Heart left ventricle (tissue), 13 donors: ENCODE measurements around the gene CD2BP2.
"Not testable (repeated sequence)": the region's sequence is repeated elsewhere in the genome, so short reads cannot be mapped to it uniquely, and the experiment has no call there.

Source experiments
- CTCF ChIP-seq, 12 donors: fragments of 200-600 bp; sonication (generic) in 4 of 12; IDR thresholded peaks; one replicate each; pipeline versions ENCODE4 v1.5.0 to v1.8.0; 2018 to 2022; ENCODE audit warnings: antibody characterized with exemption in 12 of 12, mild to moderate bottlenecking in 5 of 12
- POLR2A ChIP-seq, 2 donors: fragments of 450-650 bp; IDR thresholded peaks; one replicate each; pipeline ENCODE4 v1.6.1; 2017; ENCODE audit warnings: antibody characterized with exemption in 2 of 2, mild to moderate bottlenecking in 2 of 2, moderate library complexity in 2 of 2
- donor health status: ischemic (EF 13 %, LVEDD 7.1; RV severe dilation, severe dysfunction).
- donor health status: DM: no; HTN: yes; CAD: no.
- donor health status: DM: no; HTN: no; CAD: no.
- donor health status: ischemic (EF 25% LVEDD 6.9; RV normal size, moderate dysfunction).
- donor health status: ischemic (EF 25% LVEDD 5.7; RV mildly dilated, moderate dysfunction).
- donor health status: ischemic (EF 35%, LVEDD 5.7; RV mildly dilated, moderate dysfunction).
- donor health status: nonischemic (EF 11% LVEDD 7.7; RV severe dilation, severe dysfunction).
- donor health status: DM: yes; HTN: yes; CAD: no.
- donor health status: PGD.
- donor health status: ischemic (EF 29% LVEDD 5.4; RV normal size, mild dysfunction).
- donor health status: nonischemic (EF 23%, LVEDD 6.1; RV moderate dilation, normal function).

- not testable (repeated sequence) for TF ChIP-seq CTCF, POLR2A (IDR thresholded peaks at IDR 0.05)
These were observed 45.9 kb downstream of the CD2BP2 start for GRCh38 chr16:30309255-30309654.
